Gastroesophageal sphincter (tissue), 4 donors: ENCODE measurements around the gene LPP. TPM values are rescaled to one million over a fixed set of nuclear protein-coding genes. Genes with fewer than 3 reads are reported as not detected.
A peak's percentile ranks its signal among the peaks of the same experiment; 100 is the strongest.

Experiments used
- ATAC-seq: fragments of 150-250 bp; one replicate; pipeline ENCODE4 v1.9.1; 2016; ENCODE audit warnings: mild to moderate bottlenecking, moderate library complexity
- H3K27ac ChIP-seq, 4 donors: fragments of 200-600 bp; sonication (generic) in 3 of 4; 1 replicate in 3 of 4; 2 replicates in 1 of 4; pipeline ENCODE4 v1.5.1; 2016 to 2019
- H3K27me3 ChIP-seq: fragments of 200-600 bp; sonication (generic); one replicate; pipeline ENCODE4 v1.5.1; 2019
- H3K36me3 ChIP-seq, 2 donors: fragments of 200-600 bp; sonication (generic); one replicate each; pipeline ENCODE4 v1.5.1; 2019; ENCODE audit warnings: control low read depth in 1 of 2
- H3K4me1 ChIP-seq, 3 donors: fragments of 200-600 bp; sonication (generic); 1 replicate in 2 of 3; 2 replicates in 1 of 3; pipeline ENCODE4 v1.5.1; 2016 to 2019; ENCODE audit warnings: control low read depth in 2 of 3
- H3K4me3 ChIP-seq, 2 donors: fragments of 200-600 bp; sonication (generic); one replicate each; pipeline ENCODE4 v1.5.1; 2019; ENCODE audit warnings: mild to moderate bottlenecking in 1 of 2, moderate library complexity in 1 of 2
- H3K9me3 ChIP-seq, 3 donors: fragments of 200-600 bp; sonication (generic); one replicate each; pipeline ENCODE4 v1.5.1; 2017 to 2019; ENCODE audit warnings: control low read depth in 2 of 3
- CTCF ChIP-seq, 4 experiments: fragments of 200-600 bp in 2 of 4; fragments of 450-650 bp in 2 of 4; sonication (generic) in 1 of 4; IDR thresholded peaks; one replicate each; pipeline ENCODE4 v1.5.1; 2017 to 2019; ENCODE audit warnings: antibody characterized with exemption in 4 of 4, mild to moderate bottlenecking in 2 of 4, moderate library complexity in 2 of 4
- EP300 ChIP-seq: sonication (generic); formaldehyde crosslinking; IDR thresholded peaks from one replicate; pipeline ENCODE4 v1.6.1; 2017; ENCODE audit warnings: antibody characterized with exemption, mild to moderate bottlenecking
- POLR2A ChIP-seq, 2 donors: fragments of 450-650 bp; IDR thresholded peaks; one replicate each; pipeline ENCODE4 v1.6.1; 2017; ENCODE audit warnings: antibody characterized with exemption in 2 of 2, mild to moderate bottlenecking in 2 of 2, moderate library complexity in 1 of 2
- POLR2AphosphoS5 ChIP-seq: sonication (generic); formaldehyde crosslinking; IDR thresholded peaks from one replicate; pipeline ENCODE4 v1.6.1; 2017; ENCODE audit warnings: antibody characterized with exemption
- WGBS, 2 donors: methylation state at CpG; one replicate each; pipeline ENCODE4 v1.1.5; 2018; ENCODE audit warnings: low coverage in 1 of 2; 5-methylcytosine and 5-hydroxymethylcytosine counted together
- total RNA-seq, 4 donors: library from RNA; depleted of rRNA; stranded (reverse); fragments of >200 nt; gene quantifications; one replicate each; pipeline ENCODE4 v1.1.0, GENCODE V29; 2016

Gene LPP
- total RNA-seq, 4 donors from 2014 or later, result 1,243 to 2,297 (median 2,164) TPM

- 80 to 90% methylated on average over 1 to 2 of the region's 2 CpGs for WGBS, 2 donors
- TF ChIP-seq POLR2A (IDR thresholded peaks at IDR 0.05) (no peak), CTCF (IDR thresholded peaks at IDR 0.05) (peak in 1 of 4 experiments; percentile 13)
- ATAC-seq, result no peak
- H3K9me3 ChIP-seq, result no peaks in the 10 kb centered on the region
- H3K4me3 ChIP-seq, result no peak overlapping the region
- H3K36me3 ChIP-seq, result no peaks in the 10 kb centered on the region
- no peaks in the 10 kb centered on the region for H3K4me1 ChIP-seq
- no peak overlapping the region for H3K27ac ChIP-seq
- H3K27me3 ChIP-seq, result no peaks in the 10 kb centered on the region
Observed at GRCh38 chr3:188929137-188929536, 775.2 kb downstream of the LPP start.

GRCh38 chr3:188931036-188931435 lies 777.1 kb downstream of the LPP start:
- no peaks in the 10 kb centered on the region for H3K4me1 ChIP-seq
- WGBS, 2 donors, result 46 to 55% methylated on average over 3 of the region's 3 CpGs
- ATAC-seq, result no peak
- no peak overlapping the region for H3K4me3 ChIP-seq
- no peaks in the 10 kb centered on the region for H3K27me3 ChIP-seq
- H3K36me3 ChIP-seq, result no peaks in the 10 kb centered on the region
- no peak overlapping the region for H3K27ac ChIP-seq
- no peaks in the 10 kb centered on the region for H3K9me3 ChIP-seq
- TF ChIP-seq POLR2AphosphoS5 (no peak), EP300 (no peak), POLR2A (IDR thresholded peaks at IDR 0.05) (no peak), CTCF (IDR thresholded peaks at IDR 0.05) (no peak)

DNA sequence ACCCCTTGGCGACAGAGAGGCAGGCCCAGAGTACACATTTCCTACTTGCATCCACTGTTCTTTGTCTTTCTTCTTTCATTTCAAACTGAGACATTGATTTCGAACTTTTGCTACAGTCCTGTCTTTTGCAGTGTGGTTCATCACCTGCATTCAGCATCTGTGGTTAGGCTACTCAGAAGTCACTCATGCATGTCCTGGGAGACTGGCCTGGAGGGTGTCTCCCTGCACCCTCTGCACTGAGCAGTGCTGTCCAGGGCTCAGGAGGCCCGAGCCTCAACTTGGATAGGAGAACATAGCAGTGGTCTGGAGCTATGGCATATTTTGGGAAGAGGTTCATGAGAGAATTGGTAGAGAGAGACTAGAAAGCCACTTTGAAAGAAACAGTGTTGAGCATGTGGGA lies 777.6 kb downstream of the LPP start:
- TF ChIP-seq EP300, result no peak
- TF ChIP-seq POLR2AphosphoS5, result no peak
- TF ChIP-seq POLR2A (IDR thresholded peaks at IDR 0.05), result no peak
- TF ChIP-seq CTCF (IDR thresholded peaks at IDR 0.05), result no peak
- no peak for ATAC-seq
- no peaks in the 10 kb centered on the region for H3K27me3 ChIP-seq
- H3K36me3 ChIP-seq, result no peaks in the 10 kb centered on the region
- H3K9me3 ChIP-seq, result no peaks in the 10 kb centered on the region
- WGBS, 2 donors, result 78% methylated on average over 3 of the region's 3 CpGs; no CpG with 5 or more reads in 1 of the 2 donors
- no peak overlapping the region for H3K4me3 ChIP-seq
- H3K27ac ChIP-seq, result no peak overlapping the region
- H3K4me1 ChIP-seq, result no peaks in the 10 kb centered on the region

DNA sequence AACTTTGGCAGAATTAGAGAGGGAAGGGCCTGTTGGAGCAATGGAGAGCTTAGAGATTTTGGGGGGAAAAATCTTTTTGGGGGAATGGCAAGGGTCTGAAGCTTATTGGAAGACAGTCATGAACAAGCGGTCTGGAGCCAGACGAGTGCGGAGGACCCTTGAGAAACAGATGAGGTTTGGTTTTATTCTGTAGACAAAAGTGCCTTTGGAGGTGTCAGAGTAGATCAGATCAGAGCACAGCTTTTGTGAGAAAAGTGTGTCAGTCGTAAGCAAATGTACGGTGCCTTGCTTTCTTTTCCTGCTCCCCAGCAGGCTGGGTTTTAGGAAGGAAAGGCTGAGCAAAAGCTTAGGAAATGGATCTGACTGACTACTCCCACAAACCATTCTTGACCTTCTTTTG lies 781.0 kb downstream of the LPP start:
- H3K4me3 ChIP-seq, result no peak overlapping the region
- peaks cover 0 to 7% (median 0%) of the 10 kb centered on the region in 3 donors for H3K4me1 ChIP-seq
- no peak overlapping the region for H3K27ac ChIP-seq
- WGBS, 2 donors, result 89 to 96% methylated on average over 4 to 5 of the region's 5 CpGs
- no peaks in the 10 kb centered on the region for H3K36me3 ChIP-seq
- no peaks in the 10 kb centered on the region for H3K27me3 ChIP-seq
- TF ChIP-seq CTCF (IDR thresholded peaks at IDR 0.05) (no peak), POLR2AphosphoS5 (no peak)
- ATAC-seq, result no peak
- H3K9me3 ChIP-seq, result no peaks in the 10 kb centered on the region

DNA sequence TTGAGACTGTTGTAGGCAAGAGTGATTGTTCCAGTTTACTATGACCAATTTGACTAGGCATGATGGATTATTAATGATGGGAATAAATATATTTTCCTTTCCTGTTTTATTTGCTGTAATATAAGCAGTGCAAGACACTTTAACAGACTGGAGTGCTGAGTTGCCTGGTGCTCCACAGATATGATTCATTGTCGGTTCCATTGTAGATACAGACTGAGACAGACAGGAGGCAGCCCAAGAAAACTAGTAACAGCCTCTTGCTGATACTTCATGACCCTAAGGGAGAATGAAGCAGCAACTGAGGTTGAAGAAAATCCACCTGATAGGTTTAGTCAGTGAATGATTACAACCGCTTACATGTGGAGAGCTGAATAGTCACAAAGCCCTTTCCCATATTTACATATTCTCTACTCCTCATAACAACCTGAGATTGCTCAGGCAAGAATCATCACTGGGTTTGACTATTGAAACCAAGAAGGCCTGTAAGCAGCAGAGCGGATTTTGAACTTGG lies 782.7 kb downstream of the LPP start:
- Histone ChIP-seq H3K9me3 (no peaks in the 10 kb centered on the region), H3K4me3 (no peak overlapping the region), H3K27me3 (no peaks in the 10 kb centered on the region), H3K27ac (no peak overlapping the region), H3K4me1 (peaks cover 0 to 11% (median 0%) of the 10 kb centered on the region in 3 donors), H3K36me3 (no peaks in the 10 kb centered on the region)
- no peak for TF ChIP-seq POLR2A (IDR thresholded peaks at IDR 0.05)
- 90 to 100% methylated on average over 3 of the region's 3 CpGs for WGBS, 2 donors
- no peak for ATAC-seq
